DOHH2 (cell line): ENCODE data around the gene SCUBE3.

Experiments used
- H3F3A ChIP-seq: fragments of 200-600 bp; sonication (generic), shearing (Covaris generic); 2 replicates; pipeline ENCODE4 v1.6.0; 2016; ENCODE audit warnings: antibody characterized with exemption, mild to moderate bottlenecking; ENCODE audit not compliant: control insufficient read depth, insufficient read depth
- H3K27ac ChIP-seq: fragments of 200-600 bp; sonication (generic); 2 replicates; pipeline ENCODE4 v1.5.1; 2014; ENCODE audit warnings: low read depth, mild to moderate bottlenecking, low read length, moderate library complexity
- H3K27me3 ChIP-seq: fragments of 200-600 bp; sonication (generic); 2 replicates; pipeline ENCODE4 v1.6.1; 2014; ENCODE audit warnings: mild to moderate bottlenecking, low read length, mixed read lengths; ENCODE audit not compliant: control insufficient read depth
- H3K36me3 ChIP-seq: fragments of 200-600 bp; sonication (generic); 2 replicates; pipeline ENCODE4 v1.6.1; 2014; ENCODE audit warnings: mild to moderate bottlenecking, low read length, moderate library complexity, mixed read lengths; ENCODE audit not compliant: control insufficient read depth
- H3K4me1 ChIP-seq: fragments of 200-600 bp; sonication (generic); 2 replicates; pipeline ENCODE4 v1.6.1; 2014; ENCODE audit warnings: mild to moderate bottlenecking, low read length, mixed read lengths; ENCODE audit not compliant: control insufficient read depth
- H3K4me2 ChIP-seq: fragments of 200-600 bp; sonication (generic); 2 replicates; pipeline ENCODE4 v1.6.0; 2014; ENCODE audit warnings: mild to moderate bottlenecking, low read length, moderate library complexity
- H3K4me3 ChIP-seq: fragments of 200-600 bp; sonication (generic); 2 replicates; pipeline ENCODE4 v1.5.1; 2014; ENCODE audit warnings: mild to moderate bottlenecking, low read length, mixed read lengths
- H3K79me2 ChIP-seq: fragments of 200-600 bp; sonication (generic); 2 replicates; pipeline ENCODE4 v1.6.1; 2014; ENCODE audit warnings: mild to moderate bottlenecking, low read length, mixed read lengths; ENCODE audit not compliant: control insufficient read depth
- H3K9me2 ChIP-seq: fragments of 200-600 bp; sonication (generic); replicated peaks from 2 replicates; pipeline ENCODE4 v1.6.1; 2014; ENCODE audit warnings: mild to moderate bottlenecking, low read length, mixed read lengths; ENCODE audit not compliant: control insufficient read depth
- H3K9me3 ChIP-seq: fragments of 200-600 bp; sonication (generic); 2 replicates; pipeline ENCODE4 v1.6.1; 2014; ENCODE audit warnings: antibody characterized with exemption, low read length, mixed read lengths; ENCODE audit not compliant: control insufficient read depth, insufficient read depth
- H4K20me1 ChIP-seq: fragments of 200-600 bp; sonication (generic); 2 replicates; pipeline ENCODE4 v1.6.0; 2014; ENCODE audit warnings: low read depth, mild to moderate bottlenecking, antibody characterized with exemption, low read length, moderate library complexity; ENCODE audit not compliant: control insufficient read depth, insufficient read depth
- CTCF ChIP-seq: fragments of 200-600 bp; sonication (generic); IDR thresholded peaks from one replicate; pipeline ENCODE4 v1.5.1; 2014; ENCODE audit warnings: antibody characterized with exemption, mild to moderate bottlenecking, low read depth, low read length; ENCODE audit not compliant: poor library complexity, severe bottlenecking
- EZH2phosphoT487 ChIP-seq: fragments of 200-600 bp; sonication (generic); IDR thresholded peaks from 2 replicates; pipeline ENCODE4 v1.6.1; 2017; ENCODE audit warnings: borderline replicate concordance, mild to moderate bottlenecking, antibody characterized with exemption, low read length, moderate library complexity, mixed read lengths

SCUBE3 gene

DNA sequence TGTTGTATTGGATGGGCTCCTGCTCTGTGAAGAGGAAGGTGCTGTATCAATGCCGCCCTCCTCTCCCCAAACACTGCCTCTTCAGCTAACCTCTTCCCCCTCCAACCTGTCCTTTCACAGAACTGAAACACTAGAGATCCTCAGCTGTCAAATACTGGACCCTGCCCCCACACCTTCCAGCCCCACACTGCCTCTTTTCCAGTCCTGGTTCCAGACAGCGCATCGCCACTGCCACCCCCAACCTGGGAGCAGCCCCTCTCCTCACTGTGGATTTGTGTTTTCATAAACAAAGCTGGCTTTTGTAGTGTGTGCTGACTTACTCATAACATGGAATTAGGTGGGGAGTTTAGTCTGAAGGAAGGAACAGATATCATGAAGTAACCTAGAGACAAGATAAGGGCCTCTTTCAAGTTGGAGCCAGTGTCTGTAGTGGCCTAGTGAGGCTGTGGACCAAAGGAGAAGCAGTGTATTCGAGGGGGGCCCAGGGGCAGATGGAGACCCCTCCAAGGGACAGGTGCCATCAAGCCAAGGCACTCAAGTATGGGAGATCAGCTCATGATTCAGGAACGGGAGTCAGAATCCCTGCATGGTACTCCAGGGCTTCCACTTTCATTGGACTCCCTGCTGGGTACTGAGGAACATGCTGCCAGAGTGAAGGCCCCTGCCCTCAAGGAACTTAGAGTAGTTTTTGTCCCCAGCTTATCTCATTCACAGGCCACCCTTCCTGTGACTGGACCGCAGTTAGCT lies 2.1 kb downstream of the SCUBE3 start:
- Histone ChIP-seq H3K36me3 (no peaks in the 10 kb centered on the region), H3K4me3 (no peak overlapping the region), H3K79me2 (no peaks in the 10 kb centered on the region), H3K27ac (no peak overlapping the region), H4K20me1 (no peaks in the 10 kb centered on the region; the same call in 1 of the 2 replicates), H3F3A (no peaks in the 10 kb centered on the region), H3K4me1 (no peaks in the 10 kb centered on the region), H3K9me2 (no peaks in the 10 kb centered on the region), H3K4me2 (no peak overlapping the region), H3K9me3 (no peaks in the 10 kb centered on the region), H3K27me3 (peaks cover 54% of the 10 kb centered on the region)
- TF ChIP-seq EZH2phosphoT487 (no peak), CTCF (no peak)

DNA sequence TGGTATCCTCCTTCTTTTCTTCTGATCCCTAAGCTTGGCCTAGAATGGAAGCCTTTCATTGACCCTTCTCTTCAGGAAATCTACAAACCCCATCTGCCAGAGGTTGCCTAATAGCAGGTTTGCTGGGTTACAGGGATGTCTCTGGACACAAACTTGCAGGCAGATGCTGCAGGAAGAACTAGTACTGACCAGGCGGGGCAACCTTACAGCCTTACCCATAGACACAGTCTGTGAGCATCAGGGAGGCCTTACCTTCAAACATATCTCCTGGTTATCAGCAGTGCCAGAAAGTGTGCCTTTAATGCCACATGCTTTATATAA lies 2.6 kb downstream of the SCUBE3 start:
- Histone ChIP-seq H3K9me2 (no peaks in the 10 kb centered on the region), H3K4me2 (no peak overlapping the region), H4K20me1 (no peaks in the 10 kb centered on the region; the same call in none of the 2 replicates), H3K27ac (no peak overlapping the region), H3K9me3 (no peaks in the 10 kb centered on the region), H3F3A (no peaks in the 10 kb centered on the region), H3K4me1 (no peaks in the 10 kb centered on the region), H3K4me3 (no peak overlapping the region), H3K79me2 (no peaks in the 10 kb centered on the region), H3K27me3 (peaks cover 58% of the 10 kb centered on the region), H3K36me3 (no peaks in the 10 kb centered on the region)
- TF ChIP-seq CTCF, result no peak
- no peak for TF ChIP-seq EZH2phosphoT487

DNA sequence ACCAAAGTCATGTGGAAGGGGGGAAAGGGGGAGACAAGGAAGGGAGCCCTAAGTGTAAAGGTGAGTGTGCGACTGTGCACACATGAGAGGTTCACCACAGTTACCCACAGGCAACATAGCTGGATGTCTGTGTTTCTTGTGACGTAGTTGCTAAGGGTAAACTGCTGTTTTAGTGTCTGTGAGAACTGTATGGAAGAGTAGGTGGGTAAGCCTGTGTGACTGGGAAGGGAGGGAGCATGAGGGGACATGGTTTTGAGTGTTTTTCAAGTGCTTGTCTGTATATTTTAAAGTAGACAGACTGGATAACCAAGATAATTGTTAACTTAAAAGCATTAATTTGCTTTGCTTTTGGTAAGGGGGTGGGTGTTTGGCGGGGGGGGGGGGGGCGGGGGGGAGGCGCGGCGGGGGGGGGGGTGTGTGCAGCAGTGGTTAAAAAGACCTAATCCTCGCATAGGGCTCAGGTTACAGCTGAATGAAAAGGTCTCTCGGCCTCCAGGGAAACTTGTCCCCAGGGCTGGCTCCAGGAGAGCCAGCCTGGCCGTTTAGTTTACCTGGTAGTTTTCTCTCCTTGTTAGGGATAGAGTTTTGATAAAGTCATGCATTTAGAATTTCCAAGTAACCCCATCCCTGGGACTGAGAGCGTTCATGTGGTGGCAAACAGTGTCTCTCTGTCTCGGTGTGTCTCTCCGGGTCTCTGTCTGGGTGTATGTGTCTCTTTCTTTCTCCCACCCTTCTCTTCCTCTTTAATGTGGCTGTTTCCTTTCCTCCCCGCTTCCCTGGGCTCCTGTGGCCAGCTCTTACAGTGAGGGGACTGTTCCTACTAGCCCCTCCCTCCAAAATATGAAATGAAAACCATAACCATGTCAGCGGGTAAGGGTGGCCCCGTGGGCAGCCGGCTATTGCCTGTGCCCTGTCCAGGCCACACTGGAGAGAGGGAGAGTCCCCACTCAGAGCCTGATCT lies 3.4 kb downstream of the SCUBE3 start:
- peaks cover 59% of the 10 kb centered on the region for H3K27me3 ChIP-seq
- H3F3A ChIP-seq, result no peaks in the 10 kb centered on the region
- H3K9me2 ChIP-seq, result no peaks in the 10 kb centered on the region
- H3K79me2 ChIP-seq, result no peaks in the 10 kb centered on the region
- H4K20me1 ChIP-seq, result no peaks in the 10 kb centered on the region; the same call in none of the 2 replicates
- TF ChIP-seq EZH2phosphoT487 (no peak), CTCF (no peak)
- H3K4me3 ChIP-seq, result no peak overlapping the region
- no peak overlapping the region for H3K27ac ChIP-seq
- H3K4me1 ChIP-seq, result no peaks in the 10 kb centered on the region
- no peaks in the 10 kb centered on the region for H3K9me3 ChIP-seq
- H3K4me2 ChIP-seq, result no peak overlapping the region
- H3K36me3 ChIP-seq, result no peaks in the 10 kb centered on the region
